ENCODE results near the gene TTLL3. TPM values are rescaled to one million over a fixed set of nuclear protein-coding genes. Genes with fewer than 3 reads are reported as not detected.

TTLL3 gene
- total and polyA plus RNA-seq, 2 of the 13 experiments (the other 11 are each of a cell fraction or from before 2014, with no cell fraction given): 9.5 to 51.2 TPM

- TF ChIP-seq FOXP4 (CRISPR knock-in tag; IDR thresholded peaks at IDR 0.05) (peak; percentile 27; the same call in 1 of the 2 replicates), PBX3 (CRISPR knock-in tag; IDR thresholded peaks at IDR 0.05; ENCODE audit: borderline replicate concordance) (no peak), BRD4 (CRISPR knock-in tag; IDR thresholded peaks at IDR 0.05) (peak; percentile 43; the same call in 1 of the 2 replicates), ZKSCAN5 (CRISPR knock-in tag; IDR thresholded peaks at IDR 0.05) (no peak), SOX6 (IDR thresholded peaks at IDR 0.05) (no peak), SOX6 (CRISPR knock-in tag; IDR thresholded peaks at IDR 0.05) (peak; percentile 47; the same call in 1 of the 2 replicates), GLMP (CRISPR knock-in tag; IDR thresholded peaks at IDR 0.05; ENCODE audit: borderline replicate concordance) (no peak), SRY (CRISPR knock-in tag; IDR thresholded peaks at IDR 0.05) (no peak), NFKB2 (CRISPR knock-in tag; IDR thresholded peaks at IDR 0.05; ENCODE audit: borderline replicate concordance) (no peak), NR1H2 (CRISPR knock-in tag; IDR thresholded peaks at IDR 0.05; ENCODE audit: borderline replicate concordance, low read depth) (no peak), ZIK1 (CRISPR knock-in tag; IDR thresholded peaks at IDR 0.05; ENCODE audit: borderline replicate concordance, low read depth) (no peak), HMGXB4 (CRISPR knock-in tag; IDR thresholded peaks at IDR 0.05; ENCODE audit: borderline replicate concordance in 1 of 2, low read depth in 1 of 2) (peak in 1 of 2 experiments; percentile 42; a peak in 2 of 4 replicates), RAD21 (CRISPR knock-in tag; IDR thresholded peaks at IDR 0.05) (no peak), ISX (CRISPR knock-in tag; conservative IDR thresholded peaks at IDR 0.05) (no peak), ZNF432 (CRISPR knock-in tag; IDR thresholded peaks at IDR 0.05; ENCODE audit: borderline replicate concordance) (no peak), ZNF572 (CRISPR knock-in tag; IDR thresholded peaks at IDR 0.05) (no peak), ELF4 (CRISPR knock-in tag; IDR thresholded peaks at IDR 0.05; ENCODE audit: borderline replicate concordance) (no peak), ARNT2 (CRISPR knock-in tag; IDR thresholded peaks at IDR 0.05; ENCODE audit: low read depth) (0 out of 2 replicates have a peak, but pooled peaks have one; percentile 32)
These were observed 54.3 kb downstream of the TTLL3 start (continued) for GRCh38 chr3:9864200-9864927.

Data from HepG2 (cell line).